ENCODE results near the gene JARID2. TPM values are rescaled to one million over a fixed set of nuclear protein-coding genes. Genes with fewer than 3 reads are reported as not detected.
A peak's percentile ranks its signal among the peaks of the same experiment; 100 is the strongest.

Gene JARID2
- total and polyA plus RNA-seq, 2 of the 13 experiments (the other 11 are each of a cell fraction or from before 2014, with no cell fraction given): 7.5 to 10.3 TPM

- TF ChIP-seq ZNF609 (CRISPR knock-in tag; IDR thresholded peaks at IDR 0.05; ENCODE audit: borderline replicate concordance) (no peak), THRA (CRISPR knock-in tag; IDR thresholded peaks at IDR 0.05; ENCODE audit: borderline replicate concordance) (peak; percentile 49; the same call in 1 of the 2 replicates), ZNF337 (CRISPR knock-in tag; IDR thresholded peaks at IDR 0.05; ENCODE audit: borderline replicate concordance, low read depth) (no peak), IKZF5 (CRISPR knock-in tag; IDR thresholded peaks at IDR 0.05) (peak; percentile 47; the same call in 1 of the 2 replicates), ARID3A (IDR thresholded peaks at IDR 0.05; ENCODE audit: low read depth, low read length) (peak; percentile 16; the same call in 1 of the 2 replicates), LBX2 (CRISPR knock-in tag; IDR thresholded peaks at IDR 0.05; ENCODE audit: borderline replicate concordance) (no peak), UBTF (CRISPR knock-in tag; IDR thresholded peaks at IDR 0.05) (0 out of 2 replicates have a peak, but pooled peaks have one; percentile 32), HNF4A (CRISPR knock-in tag; IDR thresholded peaks at IDR 0.05) (peak; percentile 57), ZNF329 (CRISPR knock-in tag; IDR thresholded peaks at IDR 0.05; ENCODE audit: low read depth) (no peak), FOXM1 (CRISPR knock-in tag; IDR thresholded peaks at IDR 0.05) (no peak), GATAD2A (CRISPR knock-in tag; IDR thresholded peaks at IDR 0.05) (peak; percentile 79), CEBPG (CRISPR knock-in tag; IDR thresholded peaks at IDR 0.05) (peak; percentile 82), CHD4 (IDR thresholded peaks at IDR 0.05; ENCODE audit: borderline replicate concordance, low read length) (no peak), FOXA1 (IDR thresholded peaks at IDR 0.05) (no peak), FOXA1 (CRISPR knock-in tag; IDR thresholded peaks at IDR 0.05) (peak; percentile 80), THAP11 (CRISPR knock-in tag; IDR thresholded peaks at IDR 0.05) (peak; percentile 28; the same call in 1 of the 2 replicates), HMG20A (CRISPR knock-in tag; IDR thresholded peaks at IDR 0.05; ENCODE audit: borderline replicate concordance) (peak; percentile 60; the same call in 1 of the 2 replicates), RNF2 (conservative IDR thresholded peaks at IDR 0.05; ENCODE audit: low read depth) (no peak)
Measured at GRCh38 chr6:15431762-15432483, 186.1 kb downstream of the JARID2 start (continued).

Data from HepG2 (cell line).